MM.1S (cell line): ENCODE results near the gene DEPP1.

Source experiments
- DNase-seq: peaks from one replicate; pipeline ENCODE4 v3.0.0-alpha.2; 2015
- H2AFZ ChIP-seq: fragments of 300-600 bp; sonication (generic); 2 replicates; pipeline ENCODE4 v1.6.0; 2016; ENCODE audit warnings: antibody characterized with exemption, low read length
- H3F3A ChIP-seq: fragments of 300-600 bp; sonication (generic); 2 replicates; pipeline ENCODE4 v1.6.1; 2016; ENCODE audit warnings: mild to moderate bottlenecking, antibody characterized with exemption, low read length, moderate library complexity, mixed read lengths; ENCODE audit not compliant: insufficient read depth
- H3K27ac ChIP-seq: fragments of 300-600 bp; sonication (generic); 2 replicates; pipeline ENCODE4 v1.5.1; 2016; ENCODE audit warnings: mild to moderate bottlenecking, low read length
- H3K27me3 ChIP-seq: fragments of 300-600 bp; sonication (generic); replicated peaks from 2 replicates; pipeline ENCODE4 v1.6.0; 2016; ENCODE audit warnings: low read length; ENCODE audit not compliant: insufficient read depth
- H3K36me3 ChIP-seq: fragments of 300-600 bp; sonication (generic); replicated peaks from 2 replicates; pipeline ENCODE4 v1.6.1; 2016; ENCODE audit warnings: mild to moderate bottlenecking, low read length, mixed read lengths; ENCODE audit not compliant: insufficient read depth
- H3K4me1 ChIP-seq: fragments of 300-600 bp; sonication (generic); 2 replicates; pipeline ENCODE4 v1.6.1; 2016; ENCODE audit warnings: low read length, mixed read lengths
- H3K4me2 ChIP-seq: fragments of 300-600 bp; sonication (generic); 2 replicates; pipeline ENCODE4 v1.6.0; 2016; ENCODE audit warnings: low read depth, low read length
- H3K4me3 ChIP-seq: fragments of 300-600 bp; sonication (generic); 2 replicates; pipeline ENCODE4 v1.5.1; 2016; ENCODE audit warnings: low read length, mixed read lengths
- H3K79me2 ChIP-seq: fragments of 300-600 bp; sonication (generic); 2 replicates; pipeline ENCODE4 v1.6.1; 2016; ENCODE audit warnings: mixed run types, low read length, mixed read lengths
- H3K9ac ChIP-seq: fragments of 300-600 bp; sonication (generic); 2 replicates; pipeline ENCODE4 v1.6.1; 2016; ENCODE audit warnings: low read length, mixed read lengths
- H3K9me2 ChIP-seq: fragments of 300-600 bp; sonication (generic); replicated peaks from 2 replicates; pipeline ENCODE4 v1.6.1; 2016; ENCODE audit warnings: mild to moderate bottlenecking, low read length, mixed read lengths; ENCODE audit not compliant: insufficient read depth
- H3K9me3 ChIP-seq: fragments of 300-600 bp; sonication (generic); replicated peaks from 2 replicates; pipeline ENCODE4 v1.6.1; 2016; ENCODE audit warnings: mild to moderate bottlenecking, low read length, mixed read lengths; ENCODE audit not compliant: insufficient read depth
- H4K20me1 ChIP-seq: fragments of 300-600 bp; sonication (generic); 2 replicates; pipeline ENCODE4 v1.6.1; 2016; ENCODE audit warnings: mild to moderate bottlenecking, low read length, moderate library complexity, mixed read lengths; ENCODE audit not compliant: insufficient read depth
- EZH2 ChIP-seq: fragments of 300-600 bp; sonication (generic); optimal IDR thresholded peaks from 2 replicates; pipeline ENCODE3; 2017; ENCODE audit warnings: low read depth, mild to moderate bottlenecking, antibody characterized with exemption, low read length, mixed read lengths
- EZH2phosphoT487 ChIP-seq: fragments of 300-600 bp; sonication (generic); IDR thresholded peaks from 2 replicates; pipeline ENCODE4 v1.6.1; 2018; ENCODE audit warnings: antibody characterized with exemption, low read length
- TF ChIP-seq, protein P1 (sequence below): fragments of 300-600 bp; sonication (generic); IDR thresholded peaks from 2 replicates; pipeline ENCODE4 v1.5.1; 2016; ENCODE audit warnings: antibody characterized with exemption, low read length, mixed read lengths

The DEPP1 gene

DNA sequence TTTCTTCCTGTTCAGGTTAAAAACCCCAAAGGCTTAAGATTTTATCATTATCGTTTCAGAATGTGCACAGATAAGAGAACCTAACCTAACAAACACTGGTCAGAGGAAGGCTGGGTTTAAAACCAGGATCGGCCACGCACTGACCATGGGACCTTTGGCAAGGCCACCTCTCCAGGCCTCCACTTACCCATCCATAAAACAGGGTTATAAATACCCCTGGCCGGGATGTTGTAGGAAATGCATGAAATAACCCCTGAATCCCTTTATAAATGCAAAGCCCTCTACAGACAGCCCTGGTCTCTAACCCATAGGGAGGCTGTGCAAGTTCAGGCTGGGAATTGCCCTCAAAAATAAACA, 418 bp downstream of the DEPP1 start:
- H3K27ac ChIP-seq: peak overlapping the region; percentile 51; the same call in 1 of the 2 replicates
- peaks cover 61% of the 10 kb centered on the region for H3K79me2 ChIP-seq
- peak overlapping the region; percentile 56 for H3K9ac ChIP-seq
- no peaks in the 10 kb centered on the region for H3K27me3 ChIP-seq
- H3K9me2 ChIP-seq: no peaks in the 10 kb centered on the region
- peaks cover 18% of the 10 kb centered on the region for H3F3A ChIP-seq
- no peak for DNase-seq
- H3K4me1 ChIP-seq: peaks cover 56% of the 10 kb centered on the region
- no peak overlapping the region for H2AFZ ChIP-seq
- peak overlapping the region; percentile 59 for H3K4me3 ChIP-seq
- TF ChIP-seq EZH2: no peak
- H3K36me3 ChIP-seq: 0 out of 2 replicates have a peak, but pooled peaks cover 4% of the 10 kb centered on the region
- H4K20me1 ChIP-seq: no peaks in the 10 kb centered on the region
- no peaks in the 10 kb centered on the region for H3K9me3 ChIP-seq
- H3K4me2 ChIP-seq: peak overlapping the region; percentile 79

- TF ChIP-seq, protein P1, sequence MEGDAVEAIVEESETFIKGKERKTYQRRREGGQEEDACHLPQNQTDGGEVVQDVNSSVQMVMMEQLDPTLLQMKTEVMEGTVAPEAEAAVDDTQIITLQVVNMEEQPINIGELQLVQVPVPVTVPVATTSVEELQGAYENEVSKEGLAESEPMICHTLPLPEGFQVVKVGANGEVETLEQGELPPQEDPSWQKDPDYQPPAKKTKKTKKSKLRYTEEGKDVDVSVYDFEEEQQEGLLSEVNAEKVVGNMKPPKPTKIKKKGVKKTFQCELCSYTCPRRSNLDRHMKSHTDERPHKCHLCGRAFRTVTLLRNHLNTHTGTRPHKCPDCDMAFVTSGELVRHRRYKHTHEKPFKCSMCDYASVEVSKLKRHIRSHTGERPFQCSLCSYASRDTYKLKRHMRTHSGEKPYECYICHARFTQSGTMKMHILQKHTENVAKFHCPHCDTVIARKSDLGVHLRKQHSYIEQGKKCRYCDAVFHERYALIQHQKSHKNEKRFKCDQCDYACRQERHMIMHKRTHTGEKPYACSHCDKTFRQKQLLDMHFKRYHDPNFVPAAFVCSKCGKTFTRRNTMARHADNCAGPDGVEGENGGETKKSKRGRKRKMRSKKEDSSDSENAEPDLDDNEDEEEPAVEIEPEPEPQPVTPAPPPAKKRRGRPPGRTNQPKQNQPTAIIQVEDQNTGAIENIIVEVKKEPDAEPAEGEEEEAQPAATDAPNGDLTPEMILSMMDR: no peak
- TF ChIP-seq EZH2: no peak
- no peak for TF ChIP-seq EZH2phosphoT487
- no peaks in the 10 kb centered on the region for H3K27me3 ChIP-seq
- peak overlapping the region; percentile 51; the same call in 1 of the 2 replicates for H3K27ac ChIP-seq
- H3K79me2 ChIP-seq: peaks cover 64% of the 10 kb centered on the region
- peaks cover 63% of the 10 kb centered on the region for H3K4me1 ChIP-seq
- H3F3A ChIP-seq: peaks cover 25% of the 10 kb centered on the region
- H3K36me3 ChIP-seq: peaks cover 3% of the 10 kb centered on the region; the same call in 1 of the 2 replicates
- H3K4me2 ChIP-seq: peak overlapping the region; percentile 79
- no peak for DNase-seq
- no peak overlapping the region for H2AFZ ChIP-seq
- peak overlapping the region; percentile 59 for H3K4me3 ChIP-seq
- peak overlapping the region; percentile 56 for H3K9ac ChIP-seq
- H3K9me3 ChIP-seq: no peaks in the 10 kb centered on the region
- no peaks in the 10 kb centered on the region for H3K9me2 ChIP-seq
- H4K20me1 ChIP-seq: no peaks in the 10 kb centered on the region
Observed at GRCh38 chr10:44977287-44978212, 1.1 kb downstream of the DEPP1 start.

DNA sequence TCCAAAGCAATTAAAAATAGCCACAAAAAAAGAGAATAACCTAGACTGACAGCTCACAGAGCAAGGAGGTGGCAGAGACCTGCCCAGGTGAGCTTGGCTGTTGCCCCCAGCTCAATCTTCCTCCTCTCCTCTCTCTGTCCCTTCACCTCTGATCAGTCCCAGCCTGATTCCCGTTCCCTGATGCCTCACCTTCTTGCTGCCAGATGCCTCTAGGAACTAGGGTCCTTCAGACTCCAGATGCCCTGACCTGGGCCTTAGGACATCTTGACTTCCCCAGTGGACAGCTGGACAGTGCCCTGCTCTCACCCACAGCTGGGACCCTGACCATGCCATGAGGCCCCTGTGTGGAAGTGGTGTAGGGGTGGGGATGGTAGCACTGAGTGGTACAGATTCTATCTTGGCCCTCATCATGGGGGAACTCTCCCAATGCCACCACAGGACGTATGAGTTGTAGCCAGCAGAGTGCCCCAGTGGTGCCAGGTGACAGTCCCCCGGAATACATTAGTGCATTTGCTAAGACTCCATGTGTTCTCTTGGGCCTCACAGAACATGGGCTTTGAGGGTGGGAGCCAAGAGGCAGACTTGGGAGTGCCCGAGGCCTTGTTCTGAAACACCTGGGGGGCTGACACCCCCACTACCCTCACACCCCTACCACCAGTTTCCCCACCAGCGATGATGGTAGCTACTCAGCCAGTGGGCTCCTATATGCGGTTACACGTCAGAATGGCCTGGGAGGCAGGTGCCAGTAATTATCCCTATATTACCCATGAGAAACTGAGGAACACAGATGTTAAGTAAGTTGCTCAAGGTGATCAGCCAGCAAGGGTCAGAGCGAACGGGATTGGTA, 2.0 kb downstream of the DEPP1 start:
- peaks cover 72% of the 10 kb centered on the region for H3K4me1 ChIP-seq
- H3K4me3 ChIP-seq: no peak overlapping the region; the same call in 1 of the 2 replicates
- H3K36me3 ChIP-seq: peaks cover 9% of the 10 kb centered on the region; the same call in 1 of the 2 replicates
- no peak overlapping the region for H2AFZ ChIP-seq
- H3K27me3 ChIP-seq: no peaks in the 10 kb centered on the region
- no peak overlapping the region; the same call in 1 of the 2 replicates for H3K9ac ChIP-seq
- peak overlapping the region; percentile 10; the same call in 1 of the 2 replicates for H3K27ac ChIP-seq
- peak overlapping the region; percentile 79; the same call in 1 of the 2 replicates for H3K4me2 ChIP-seq
- H3K79me2 ChIP-seq: peaks cover 66% of the 10 kb centered on the region
- no peaks in the 10 kb centered on the region for H3K9me2 ChIP-seq
- H3F3A ChIP-seq: peaks cover 32% of the 10 kb centered on the region
- no peaks in the 10 kb centered on the region for H3K9me3 ChIP-seq
- DNase-seq: no peak
- TF ChIP-seq EZH2phosphoT487 (no peak), EZH2 (no peak)
- TF ChIP-seq, protein P1: no peak
- no peaks in the 10 kb centered on the region for H4K20me1 ChIP-seq
